Measurements from ENCODE around the gene JAZF1. TPM values are rescaled to one million over a fixed set of nuclear protein-coding genes. Genes with fewer than 3 reads are reported as not detected.

JAZF1 gene
- total RNA-seq, 2 donors from 2014 or later: 4.0 to 4.9 TPM

DNA sequence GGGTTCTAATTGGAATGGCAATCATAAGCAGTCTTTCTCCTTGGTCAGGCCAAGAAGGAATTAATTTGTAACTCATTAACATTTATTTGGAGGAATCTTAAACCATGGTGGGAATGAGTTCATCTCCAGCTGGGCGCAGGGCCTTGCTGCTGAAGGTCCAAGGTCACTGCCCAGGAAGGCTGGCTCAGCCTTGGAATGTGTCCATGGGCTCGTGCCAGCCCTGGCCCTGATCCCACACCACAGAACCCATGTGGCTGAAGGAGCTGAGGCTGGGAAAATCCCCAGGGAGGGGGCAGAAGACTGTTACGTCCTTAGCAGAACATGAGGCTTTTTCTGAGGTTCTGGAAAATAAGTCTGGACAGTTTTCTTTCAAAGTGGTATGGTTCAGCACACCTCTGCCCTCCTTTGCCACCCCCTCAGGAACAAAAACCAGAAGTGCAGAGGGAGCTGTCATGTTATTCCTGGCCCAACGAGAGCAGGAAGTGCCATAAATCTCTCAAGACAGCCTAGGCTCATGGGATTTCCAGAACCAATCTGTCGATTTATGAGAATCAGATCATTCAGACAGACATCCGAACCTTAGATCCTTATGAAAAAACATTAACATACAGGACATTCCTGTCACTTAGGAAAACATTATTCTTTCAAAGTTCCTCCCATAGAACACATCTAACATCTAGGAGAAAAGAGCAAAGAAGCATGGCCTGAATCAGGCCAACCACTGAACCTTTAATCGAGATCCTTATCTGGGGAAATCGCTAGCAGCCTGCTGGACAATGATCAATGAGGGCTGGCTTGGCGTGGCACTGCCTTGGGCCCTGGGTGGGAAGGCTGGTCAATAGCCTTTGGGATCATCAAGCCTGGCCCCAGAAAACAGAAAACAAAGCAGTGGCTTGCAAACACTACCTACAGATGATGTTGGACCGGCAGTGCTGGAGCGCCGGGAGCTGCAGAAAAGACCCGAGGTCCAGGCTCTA, 306.3 kb downstream of the JAZF1 start:
- intact Hi-C loops (cut with DNase I): no loop called here

DNA sequence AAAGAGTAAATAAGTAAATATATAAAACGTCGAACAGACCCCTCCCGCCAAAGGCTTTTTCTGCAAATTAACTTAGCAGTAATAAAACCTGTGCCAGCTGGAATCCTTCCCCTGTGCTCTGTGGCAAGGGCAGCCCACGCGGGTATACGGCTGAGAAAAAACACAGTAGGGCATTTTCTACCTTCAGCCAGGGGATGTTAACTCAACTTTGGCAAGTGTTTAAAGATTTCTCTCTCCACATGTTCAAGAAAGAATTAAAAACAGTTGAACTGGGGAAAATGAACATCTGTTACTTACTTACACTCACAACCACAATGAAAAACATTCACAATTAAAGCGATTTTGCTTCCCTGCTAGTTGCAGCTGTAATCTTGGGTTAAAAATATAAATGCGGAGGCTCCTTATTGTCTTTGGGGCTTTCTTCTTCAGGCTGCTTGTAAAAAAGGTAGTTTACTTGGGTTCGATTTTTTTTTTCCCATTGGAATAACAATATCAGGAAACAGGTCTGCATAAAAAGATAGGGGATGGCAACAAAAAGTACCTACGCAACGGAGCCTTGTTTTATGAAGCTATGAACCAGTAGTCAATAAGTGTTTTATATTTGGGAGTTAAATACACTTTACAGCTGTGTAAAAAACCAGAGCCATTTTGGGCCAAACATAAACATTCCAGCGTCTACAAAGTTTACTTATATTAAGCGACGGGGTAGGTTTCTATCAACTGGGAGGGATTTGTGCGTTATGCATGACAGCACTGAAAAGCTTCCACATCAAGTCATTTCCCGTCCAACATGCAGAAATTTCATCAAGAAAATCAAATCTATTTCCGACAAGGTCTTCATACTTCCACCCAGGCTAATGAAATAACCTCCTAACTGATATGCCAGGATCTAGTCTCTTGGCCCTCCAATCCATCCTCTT, 308.0 kb downstream of the JAZF1 start:
- Histone ChIP-seq H3K27ac (peak overlapping the region; percentile 70 to 79 (median 76)), H3K36me3 (replicated peaks in 1 of 2; ENCODE audit: insufficient read depth in 1 of 2, low read depth in 2 of 2) (no peaks in the 10 kb centered on the region), H3K4me1 (peaks cover 65% of the 10 kb centered on the region), H3K4me3 (no peak overlapping the region), H3K9me3 (no peaks in the 10 kb centered on the region), H3K27me3 (no peaks in the 10 kb centered on the region)
- intact Hi-C loops (cut with DNase I): no loop called here
- peak in 3 of 4 donors; percentile 16 to 32 (median 29) for DNase-seq
- ATAC-seq: no peak
- TF ChIP-seq POLR2A (IDR thresholded peaks at IDR 0.05): no peak
- TF ChIP-seq, protein P1, sequence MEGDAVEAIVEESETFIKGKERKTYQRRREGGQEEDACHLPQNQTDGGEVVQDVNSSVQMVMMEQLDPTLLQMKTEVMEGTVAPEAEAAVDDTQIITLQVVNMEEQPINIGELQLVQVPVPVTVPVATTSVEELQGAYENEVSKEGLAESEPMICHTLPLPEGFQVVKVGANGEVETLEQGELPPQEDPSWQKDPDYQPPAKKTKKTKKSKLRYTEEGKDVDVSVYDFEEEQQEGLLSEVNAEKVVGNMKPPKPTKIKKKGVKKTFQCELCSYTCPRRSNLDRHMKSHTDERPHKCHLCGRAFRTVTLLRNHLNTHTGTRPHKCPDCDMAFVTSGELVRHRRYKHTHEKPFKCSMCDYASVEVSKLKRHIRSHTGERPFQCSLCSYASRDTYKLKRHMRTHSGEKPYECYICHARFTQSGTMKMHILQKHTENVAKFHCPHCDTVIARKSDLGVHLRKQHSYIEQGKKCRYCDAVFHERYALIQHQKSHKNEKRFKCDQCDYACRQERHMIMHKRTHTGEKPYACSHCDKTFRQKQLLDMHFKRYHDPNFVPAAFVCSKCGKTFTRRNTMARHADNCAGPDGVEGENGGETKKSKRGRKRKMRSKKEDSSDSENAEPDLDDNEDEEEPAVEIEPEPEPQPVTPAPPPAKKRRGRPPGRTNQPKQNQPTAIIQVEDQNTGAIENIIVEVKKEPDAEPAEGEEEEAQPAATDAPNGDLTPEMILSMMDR (IDR thresholded peaks at IDR 0.05): no peak
- 37 to 40% methylated on average over 17 of the region's 17 CpGs for WGBS, 2 donors

More for the DNA sequence above, 306.3 kb downstream of the JAZF1 start:
- H3K36me3 ChIP-seq (replicated peaks in 1 of 2; ENCODE audit: insufficient read depth in 1 of 2, low read depth in 2 of 2): no peaks in the 10 kb centered on the region
- WGBS, 2 donors: 34 to 43% methylated on average over 13 of the region's 13 CpGs
- H3K4me1 ChIP-seq: peaks cover 65% of the 10 kb centered on the region
- H3K27me3 ChIP-seq: no peaks in the 10 kb centered on the region
- no peak for TF ChIP-seq POLR2A (IDR thresholded peaks at IDR 0.05)
- TF ChIP-seq, protein P1 (IDR thresholded peaks at IDR 0.05): no peak
- H3K4me3 ChIP-seq: no peak overlapping the region
- DNase-seq: peak; percentile 93 to 96 (median 94)
- peak overlapping the region; percentile 70 to 79 (median 76) for H3K27ac ChIP-seq
- H3K9me3 ChIP-seq: no peaks in the 10 kb centered on the region
- ATAC-seq: peak; percentile 98

DNA sequence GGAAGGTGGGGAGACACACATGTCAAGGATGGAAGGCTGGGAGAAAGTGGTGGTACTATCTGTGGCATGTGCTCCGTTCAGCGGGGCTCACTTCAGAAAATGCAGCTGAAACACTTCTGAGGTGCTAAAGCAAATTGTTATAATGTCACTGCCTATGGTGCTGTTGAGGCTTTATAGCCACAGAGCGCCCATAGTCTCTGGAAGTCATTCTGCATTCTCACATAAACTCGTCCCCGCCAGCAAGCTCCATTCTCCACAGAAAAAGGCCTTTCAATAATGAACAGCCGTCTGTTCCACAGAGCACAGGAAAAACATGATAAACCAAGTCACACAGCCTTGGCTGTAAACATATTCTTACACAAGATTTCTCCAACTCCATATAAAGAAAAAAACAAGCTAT, 308.7 kb downstream of the JAZF1 start:
- 64 to 80% methylated on average over 6 of the region's 6 CpGs for WGBS, 2 donors
- H3K27ac ChIP-seq: peak overlapping the region in 3 of 4 donors; percentile 70 to 79 (median 75)
- no peak for ATAC-seq
- peaks cover 65% of the 10 kb centered on the region for H3K4me1 ChIP-seq
- TF ChIP-seq, protein P1 (IDR thresholded peaks at IDR 0.05): no peak
- TF ChIP-seq POLR2A (IDR thresholded peaks at IDR 0.05): no peak
- H3K9me3 ChIP-seq: no peaks in the 10 kb centered on the region
- no peak for DNase-seq
- intact Hi-C loops (cut with DNase I): no loop called here
- no peaks in the 10 kb centered on the region for H3K27me3 ChIP-seq
- H3K36me3 ChIP-seq (replicated peaks in 1 of 2; ENCODE audit: insufficient read depth in 1 of 2, low read depth in 2 of 2): no peaks in the 10 kb centered on the region
- no peak overlapping the region for H3K4me3 ChIP-seq

DNA sequence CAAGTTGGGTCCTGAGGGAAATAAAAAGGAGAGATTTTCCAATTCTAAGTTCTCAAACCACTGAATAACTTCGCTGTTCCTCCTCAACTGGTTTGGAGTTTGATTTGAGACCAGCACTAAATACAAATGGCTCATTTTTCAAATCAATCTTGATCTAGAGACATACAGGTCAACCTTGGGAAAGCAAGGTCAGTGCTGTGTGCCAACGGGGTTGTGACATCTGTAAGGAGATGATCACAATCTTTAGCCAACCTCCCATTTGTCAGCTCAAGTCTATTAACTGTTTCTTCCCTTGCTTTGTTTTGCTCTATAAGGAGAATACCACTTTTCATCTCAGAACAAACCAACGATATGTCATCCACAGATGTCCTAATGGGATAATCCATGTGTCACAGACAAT, 309.5 kb downstream of the JAZF1 start:
- Histone ChIP-seq H3K27ac (no peak overlapping the region), H3K9me3 (no peaks in the 10 kb centered on the region), H3K36me3 (replicated peaks in 1 of 2; ENCODE audit: insufficient read depth in 1 of 2, low read depth in 2 of 2) (no peaks in the 10 kb centered on the region), H3K4me3 (no peak overlapping the region), H3K27me3 (no peaks in the 10 kb centered on the region), H3K4me1 (peaks cover 58% of the 10 kb centered on the region)
- DNase-seq (no peak), ATAC-seq (no peak)
- no peak for TF ChIP-seq POLR2A (IDR thresholded peaks at IDR 0.05)
- TF ChIP-seq, protein P1 (IDR thresholded peaks at IDR 0.05): no peak
- 64 to 69% methylated on average over 3 of the region's 3 CpGs for WGBS, 2 donors
- intact Hi-C loops (cut with DNase I): no loop called here
